ENCODE results near the gene CAPRIN2.

Gene CAPRIN2

DNA sequence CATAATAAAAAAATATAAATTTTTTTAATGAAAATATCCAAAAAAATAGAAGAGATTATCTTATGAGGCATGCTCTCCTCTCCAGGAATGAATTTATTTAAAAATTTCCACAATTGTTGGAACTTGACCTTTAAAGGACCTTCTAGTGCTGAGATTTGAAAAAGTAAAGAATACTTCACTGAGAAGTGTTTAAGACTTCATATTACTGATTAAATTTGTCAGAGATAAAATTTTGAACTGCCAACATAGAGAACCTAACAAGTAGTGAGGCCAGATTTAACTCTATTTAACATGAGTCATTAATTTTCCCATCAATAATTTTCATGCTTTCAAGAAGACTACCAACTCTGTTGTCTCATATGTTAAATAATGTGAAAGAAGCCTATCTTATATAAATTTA, 14.5 kb downstream of the CAPRIN2 start:
- H3K4me3 ChIP-seq (ENCODE audit: control insufficient read depth, low read depth, low read length), result no peak overlapping the region
- no peak for DNase-seq (ENCODE audit: low read depth)
- no peak for TF ChIP-seq CTCF (IDR thresholded peaks at IDR 0.05; ENCODE audit: control insufficient read depth, insufficient read depth, low read depth, low read length, missing control alignments)

DNA sequence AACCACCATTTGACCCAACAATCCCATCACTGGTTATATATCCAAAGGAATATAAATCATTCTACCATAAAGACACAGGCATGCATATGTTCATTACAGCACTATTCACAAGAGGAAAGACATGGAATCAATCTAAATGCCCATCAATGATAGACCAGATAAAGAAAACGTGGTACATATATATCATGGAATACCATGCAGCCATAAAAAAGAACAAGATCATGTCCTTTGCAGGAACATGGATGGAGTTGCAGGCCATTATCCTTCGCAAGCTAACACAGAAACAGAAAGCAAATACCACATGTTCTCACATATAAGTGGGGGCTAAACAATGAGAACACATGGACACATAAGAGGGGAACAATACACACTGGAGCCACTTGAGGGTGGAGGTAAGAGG, 15.7 kb downstream of the CAPRIN2 start:
- no peak for DNase-seq (ENCODE audit: low read depth)
- no peak for TF ChIP-seq CTCF (IDR thresholded peaks at IDR 0.05; ENCODE audit: control insufficient read depth, insufficient read depth, low read depth, low read length, missing control alignments)
- H3K4me3 ChIP-seq (ENCODE audit: control insufficient read depth, low read depth, low read length), result no peak overlapping the region

DNA sequence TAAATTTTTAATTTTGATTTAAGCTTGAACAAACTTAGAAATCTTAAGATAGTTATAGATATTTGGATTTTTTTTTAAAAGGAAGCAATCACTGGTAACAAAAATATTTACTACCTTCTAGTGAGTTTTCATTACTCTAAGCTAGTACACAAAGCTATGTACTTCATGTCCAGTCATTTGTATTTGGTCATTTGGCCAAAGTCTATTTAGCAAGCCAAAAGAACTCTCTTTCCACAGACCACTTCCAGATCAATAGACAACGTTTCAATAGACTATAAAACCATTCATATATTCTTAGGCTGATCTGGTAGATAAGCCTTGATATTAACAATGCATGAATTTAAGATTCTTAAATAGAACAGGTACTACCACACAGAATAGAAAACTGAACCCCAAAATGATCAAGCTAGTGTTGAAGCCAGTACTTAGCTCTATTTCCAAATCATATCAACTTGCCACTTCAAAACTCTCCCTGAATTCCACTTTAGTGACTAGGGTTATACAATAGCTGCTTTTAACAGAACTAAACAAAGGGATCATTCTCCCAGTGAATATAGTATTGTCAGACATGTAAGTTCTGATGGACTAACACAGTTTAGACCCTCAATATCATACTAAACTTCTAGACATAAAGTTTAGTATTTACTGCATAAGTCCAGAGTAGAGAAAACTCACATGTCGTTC, 21.7 kb downstream of the CAPRIN2 start:
- no peak for TF ChIP-seq CTCF (IDR thresholded peaks at IDR 0.05; ENCODE audit: control insufficient read depth, insufficient read depth, low read depth, low read length, missing control alignments)
- no peak for DNase-seq (ENCODE audit: low read depth)
- H3K4me3 ChIP-seq (ENCODE audit: control insufficient read depth, low read depth, low read length), result no peak overlapping the region

GRCh38 chr12:30730011-30730410, 24.7 kb downstream of the CAPRIN2 start:
- TF ChIP-seq CTCF (IDR thresholded peaks at IDR 0.05; ENCODE audit: control insufficient read depth, insufficient read depth, low read depth, low read length, missing control alignments), result no peak
- DNase-seq (ENCODE audit: low read depth), result no peak
- H3K4me3 ChIP-seq (ENCODE audit: control insufficient read depth, low read depth, low read length), result no peak overlapping the region

DNA sequence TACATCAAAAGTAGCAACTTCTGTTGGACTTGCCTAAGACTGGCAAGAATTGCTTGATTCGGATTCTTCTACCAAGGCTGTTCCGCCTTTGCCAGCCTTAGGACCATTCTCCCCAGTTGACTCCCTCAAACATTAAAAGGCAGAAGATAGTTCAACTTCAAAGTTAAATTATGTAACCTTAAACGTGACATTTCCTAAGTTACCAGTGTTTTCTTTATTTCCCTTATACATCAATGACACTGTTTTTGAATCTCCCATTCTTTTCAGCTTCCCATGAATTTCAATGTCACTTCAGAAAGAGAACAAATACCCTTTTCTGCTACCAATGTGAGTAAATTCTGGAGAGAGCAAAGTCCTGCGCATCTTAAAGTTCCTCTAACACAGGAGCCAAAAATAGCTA, 25.2 kb downstream of the CAPRIN2 start:
- no peak overlapping the region for H3K4me3 ChIP-seq (ENCODE audit: control insufficient read depth, low read depth, low read length)
- TF ChIP-seq CTCF (IDR thresholded peaks at IDR 0.05; ENCODE audit: control insufficient read depth, insufficient read depth, low read depth, low read length, missing control alignments), result no peak

GRCh38 chr12:30726647-30727046, 28.1 kb downstream of the CAPRIN2 start:
- DNase-seq (ENCODE audit: low read depth), result no peak
- H3K4me3 ChIP-seq (ENCODE audit: control insufficient read depth, low read depth, low read length), result no peak overlapping the region
- TF ChIP-seq CTCF (IDR thresholded peaks at IDR 0.05; ENCODE audit: control insufficient read depth, insufficient read depth, low read depth, low read length, missing control alignments), result no peak

More for the DNA sequence above, 25.2 kb downstream of the CAPRIN2 start:
- DNase-seq (ENCODE audit: low read depth), result no peak

Measured in AG09309 (cell line).